GM12878 (cell line): ENCODE measurements around the gene JUND. TPM values are rescaled to one million over a fixed set of nuclear protein-coding genes. Genes with fewer than 3 reads are reported as not detected.
A peak's percentile ranks its signal among the peaks of the same experiment; 100 is the strongest.

Source experiments
- ATAC-seq: fragments of 200-7000 bp; cut with Tn5 transposase; 3 replicates; pipeline ENCODE4 v1.9.1; 2020; ENCODE audit warnings: mild to moderate bottlenecking, moderate library complexity
- BruUV-seq: library from RNA; stranded (reverse); fragments of 400-500 nt; replicated peaks from 2 replicates; lab custom pipeline; 2021; lab: Mats Ljungman, UMichigan
- CTCF ChIA-PET: fragments of 300-600 bp; sonication (Branson Sonifier 250); formaldehyde crosslinking; extraction: SDS; loops from one replicate; lab custom pipeline; 2021; ENCODE audit warnings: inconsistent platforms; lab: Yijun Ruan, JAX
- POLR2A ChIA-PET: fragments of 350-600 bp; formaldehyde crosslinking; extraction: SDS; loops from one replicate; lab custom pipeline; 2021; ENCODE audit warnings: inconsistent platforms; lab: Charles Lee
- RAD21 ChIA-PET: fragments of 300-600 bp; sonication (Branson Sonifier 250); formaldehyde crosslinking; loops from one replicate; lab custom pipeline; 2023; ENCODE audit warnings: antibody characterized with exemption; ENCODE audit not compliant: unreplicated experiment; lab: Charles Lee
- SMC1A ChIA-PET: fragments of 300-600 bp; sonication (Branson Sonifier 250); formaldehyde crosslinking; loops from one replicate; lab custom pipeline; 2023; ENCODE audit not compliant: unreplicated experiment, uncharacterized antibody; lab: Charles Lee
- DNase-seq: peaks from one replicate; pipeline ENCODE4 v3.0.0-alpha.2; 2011; ENCODE audit warnings: low read depth, low spot score
- FAIRE-seq: peaks from 3 replicates; lab custom pipeline; 2011; peaks lifted over from hg19 to GRCh38; lab: Jason Lieb, UNC
- H2AFZ ChIP-seq: 2 replicates; pipeline ENCODE4 v1.6.0; 2011; ENCODE audit warnings: low read depth, low read length, control low read depth; ENCODE audit not compliant: control insufficient read depth
- H3K27ac ChIP-seq: 2 replicates; pipeline ENCODE4 v1.5.1; 2011; ENCODE audit warnings: control low read depth; ENCODE audit not compliant: control insufficient read depth, insufficient read depth
- H3K27me3 ChIP-seq, 2 experiments: replicated peaks in 1 of 2; 2 replicates each; pipeline versions ENCODE4 v1.6.0 to v1.6.1; 2011; ENCODE audit warnings: low read length in 1 of 2; ENCODE audit not compliant: control insufficient read depth in 2 of 2, insufficient read depth in 2 of 2
- H3K36me3 ChIP-seq, 2 experiments: 2 replicates each; pipeline ENCODE4 v1.5.1; 2011; ENCODE audit warnings: low read length in 1 of 2; ENCODE audit not compliant: control insufficient read depth in 2 of 2, insufficient read depth in 2 of 2
- H3K4me1 ChIP-seq: 2 replicates; pipeline ENCODE4 v1.6.1; 2011; ENCODE audit warnings: mild to moderate bottlenecking, low read length, moderate library complexity, mixed read lengths; ENCODE audit not compliant: control insufficient read depth, insufficient read depth
- H3K4me2 ChIP-seq: 2 replicates; pipeline ENCODE4 v1.6.0; 2011; ENCODE audit warnings: control low read depth; ENCODE audit not compliant: control insufficient read depth, insufficient read depth
- H3K4me3 ChIP-seq: fragments of 200-600 bp; sonication (generic); 2 replicates; pipeline ENCODE4 v1.5.1; 2016
- H3K79me2 ChIP-seq: 2 replicates; pipeline ENCODE4 v1.6.0; 2011; ENCODE audit warnings: low read length; ENCODE audit not compliant: control insufficient read depth, insufficient read depth
- H3K9ac ChIP-seq: 2 replicates; pipeline ENCODE4 v1.8.0; 2011; ENCODE audit warnings: low read length, control low read depth, mixed read lengths; ENCODE audit not compliant: control insufficient read depth, insufficient read depth
- H3K9me3 ChIP-seq: replicated peaks from 3 replicates; pipeline ENCODE4 v1.5.1; 2011; ENCODE audit warnings: mild to moderate bottlenecking, low read length; ENCODE audit not compliant: control insufficient read depth, insufficient read depth
- H4K20me1 ChIP-seq: 2 replicates; pipeline ENCODE4 v1.6.0; 2011; ENCODE audit not compliant: control insufficient read depth, insufficient read depth
- BHLHE40 ChIP-seq, 2 experiments: fragments of 450-650 bp in 1 of 2; IDR thresholded peaks; 2 replicates each; pipeline ENCODE4 v1.6.1; 2011 to 2017; ENCODE audit warnings: low read depth in 2 of 2, borderline replicate concordance in 1 of 2, improper control_type of control experiment in 1 of 2, low read length in 1 of 2, mild to moderate bottlenecking in 1 of 2
- CBX5 ChIP-seq: sonication (generic); IDR thresholded peaks from 2 replicates; pipeline ENCODE4 v1.6.1; 2016; ENCODE audit warnings: low read depth, moderate library complexity, mild to moderate bottlenecking, inconsistent platforms
- CEBPB ChIP-seq, 2 experiments: fragments of 150-350 bp in 1 of 2; IDR thresholded peaks; 2 replicates each; pipeline ENCODE4 v1.6.1; 2012 to 2014; ENCODE audit warnings: low read depth in 2 of 2, low read length in 2 of 2, borderline replicate concordance in 1 of 2, inconsistent platforms in 1 of 2
- EGR1 ChIP-seq, 2 experiments: IDR thresholded peaks; 1 replicate in 1 of 2; 2 replicates in 1 of 2; pipeline ENCODE4 v1.6.1; 2011 to 2012; ENCODE audit warnings: low read depth in 2 of 2, low read length in 2 of 2, borderline replicate concordance in 1 of 2, mild to moderate bottlenecking in 1 of 2, moderate library complexity in 1 of 2
- GATAD2B ChIP-seq: fragments of 450-650 bp; conservative IDR thresholded peaks from 2 replicates; pipeline ENCODE4 v1.6.1; 2017; ENCODE audit warnings: low read depth, mild to moderate bottlenecking, moderate library complexity
- HDGF ChIP-seq: fragments of 450-650 bp; IDR thresholded peaks from 2 replicates; pipeline ENCODE4 v1.6.1; 2016; ENCODE audit warnings: antibody characterized with exemption
- NFIC ChIP-seq: IDR thresholded peaks from 2 replicates; pipeline ENCODE4 v1.6.1; 2012; ENCODE audit warnings: low read depth, mild to moderate bottlenecking, inconsistent platforms, low read length, moderate library complexity
- RAD21 ChIP-seq: IDR thresholded peaks from 2 replicates; pipeline ENCODE4 v1.6.1; 2011; ENCODE audit warnings: mild to moderate bottlenecking, low read depth, low read length, moderate library complexity; ENCODE audit not compliant: insufficient read depth
- SMARCA5 ChIP-seq: fragments of 450-650 bp; IDR thresholded peaks from 2 replicates; pipeline ENCODE4 v1.6.1; 2017; ENCODE audit warnings: mild to moderate bottlenecking
- WGBS: methylation state at CpG from one replicate; pipeline ENCODE4 v1.1.6; 2016; ENCODE audit warnings: low lambda C conversion rate; ENCODE audit not compliant: insufficient replicate concordance, insufficient coverage; ENCODE audit errors: missing lambda C conversion rate; 5-methylcytosine and 5-hydroxymethylcytosine counted together
- in situ Hi-C: fragments of 300-500 bp; cut with MboI; formaldehyde crosslinking; loops from 9 replicates; pipeline ENCODE4 v1.14.3; 2018; ENCODE audit warnings: mixed read lengths
- intact Hi-C: fragments of 100-400 bp; cut with micrococcal nuclease; formaldehyde crosslinking; loops from one replicate; pipeline ENCODE4 v1.14.2; 2022; ENCODE audit not compliant: unreplicated experiment
- polyA plus RNA-seq, 11 experiments: library from polyadenylated mRNA; depleted of rRNA in 4 of 11; unstranded in 6 of 11; stranded (reverse) in 5 of 11; fragments of >200 nt; fragmentation: Nextera tagmentation in 4 of 11; fragmentation: Illumina TruSeq in 1 of 11; extraction: Ambion mirVana in 4 of 11; extraction: Trizol in 1 of 11; gene quantifications; 1 replicate in 1 of 11; 2 replicates in 10 of 11; pipeline versions ENCODE4 v1.2.1 to v1.2.3, GENCODE V29; 2011 to 2016; ENCODE audit warnings: inconsistent platforms in 2 of 11, missing spikeins in 2 of 11, low read depth in 1 of 11
- total RNA-seq, 4 experiments: library from RNA; depleted of rRNA in 3 of 4; stranded (reverse); fragments of >200 nt in 3 of 4; fragmentation: Illumina TruSeq in 1 of 4; extraction: Trizol in 1 of 4; gene quantifications; 2 replicates each; pipeline versions ENCODE4 v1.2.1 to v1.2.3, GENCODE V29; 2013 to 2021
- TF ChIP-seq, protein P1 (sequence below): IDR thresholded peaks from 2 replicates; pipeline ENCODE4 v1.6.1; 2012; ENCODE audit warnings: low read depth, low read length, improper control_type of control experiment

The JUND gene
- total and polyA plus RNA-seq, 10 of the 15 experiments (the other 5 are each of a cell fraction or from before 2014, with no cell fraction given) = 7.4 to 164 (median 18.8) TPM

DNA sequence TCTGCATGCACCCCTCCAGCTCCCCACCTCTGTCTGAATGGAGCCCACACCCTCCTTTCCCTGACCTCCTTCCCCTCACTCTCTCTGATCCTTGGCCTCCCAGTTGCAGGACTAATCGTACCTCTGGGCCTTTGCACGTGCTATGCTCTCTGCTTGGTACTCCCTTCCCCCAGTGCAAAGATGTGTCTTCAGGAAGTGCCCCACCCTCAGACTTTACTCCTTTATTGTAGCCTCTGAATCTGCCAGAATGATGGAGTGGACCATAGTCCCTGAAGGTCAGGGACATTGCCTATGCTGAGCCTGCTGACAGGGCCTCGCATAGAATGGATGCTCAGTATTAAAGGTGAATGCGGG lies 1.3 kb upstream of the JUND start:
- FAIRE-seq = no peak
- ChIA-PET RAD21 (interaction anchor here (1.4 to 7.1 kb wide), 6 partner anchors 9 to 112 kb away, joined by 7 to 259 read pairs (median 136); partner anchors contain the start of genes LSM4 and PGPEP1), SMC1A (interaction anchor here (1.8 to 6.3 kb wide), 5 partner anchors 9 to 91 kb away, joined by 4 to 176 read pairs (median 63); partner anchors contain the start of gene LSM4), POLR2A (interaction anchor here (0.5 to 8.4 kb wide), 7 partner anchors 9 to 276 kb away, joined by 3 to 206 read pairs (median 172); partner anchors contain the start of gene LSM4), CTCF (interaction anchor here (0.6 to 14.1 kb wide), 6 partner anchors 8 to 47 kb away, joined by 3 to 516 read pairs (median 102); partner anchors contain the start of genes IQCN and LSM4)
- no TSS peak for BruUV-seq
- WGBS = 52% methylated on average over 4 of the region's 4 CpGs
- Histone ChIP-seq H3K4me2 (peak overlapping the region; percentile 98), H3K27ac (peak overlapping the region; percentile 100), H3K27me3 (no peaks in the 10 kb centered on the region), H3K36me3 (peaks cover 0 to 3% of the 10 kb centered on the region in 2 experiments; a peak in 2 of 4 replicates), H3K4me3 (peak overlapping the region; percentile 66), H2AFZ (no peak overlapping the region), H3K4me1 (peaks cover 31% of the 10 kb centered on the region), H3K9me3 (no peaks in the 10 kb centered on the region), H4K20me1 (peaks cover 14% of the 10 kb centered on the region), H3K9ac (peak overlapping the region; percentile 99), H3K79me2 (peaks cover 38% of the 10 kb centered on the region)
- intact Hi-C loops = loop anchor here (1.0 kb wide), 1 partner anchor 8 kb away; no protein-coding TSS in a partner anchor
- TF ChIP-seq NFIC (no peak), EGR1 (IDR thresholded peaks at IDR 0.05; ENCODE audit: borderline replicate concordance in 1 of 2, low read depth in 2 of 2, low read length in 2 of 2) (no peak), RAD21 (no peak), SMARCA5 (peak; percentile 71), GATAD2B (0 out of 2 replicates have a peak, but pooled peaks have one; percentile 8), CBX5 (no peak), HDGF (0 out of 2 replicates have a peak, but pooled peaks have one; percentile 22), CEBPB (IDR thresholded peaks at IDR 0.05; ENCODE audit: borderline replicate concordance in 1 of 2, low read depth in 2 of 2, low read length in 2 of 2) (no peak), BHLHE40 (IDR thresholded peaks at IDR 0.05; ENCODE audit: borderline replicate concordance in 1 of 2, low read depth in 2 of 2, low read length in 1 of 2) (peak; percentile 50 to 84)
- TF ChIP-seq, protein P1, sequence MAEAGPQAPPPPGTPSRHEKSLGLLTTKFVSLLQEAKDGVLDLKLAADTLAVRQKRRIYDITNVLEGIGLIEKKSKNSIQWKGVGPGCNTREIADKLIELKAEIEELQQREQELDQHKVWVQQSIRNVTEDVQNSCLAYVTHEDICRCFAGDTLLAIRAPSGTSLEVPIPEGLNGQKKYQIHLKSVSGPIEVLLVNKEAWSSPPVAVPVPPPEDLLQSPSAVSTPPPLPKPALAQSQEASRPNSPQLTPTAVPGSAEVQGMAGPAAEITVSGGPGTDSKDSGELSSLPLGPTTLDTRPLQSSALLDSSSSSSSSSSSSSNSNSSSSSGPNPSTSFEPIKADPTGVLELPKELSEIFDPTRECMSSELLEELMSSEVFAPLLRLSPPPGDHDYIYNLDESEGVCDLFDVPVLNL = no peak
- no peak for DNase-seq
- in situ Hi-C loops = no loop called here
- no peak for ATAC-seq
